ENCODE measurements around the gene EI24. TPM values are rescaled to one million over a fixed set of nuclear protein-coding genes. Genes with fewer than 3 reads are reported as not detected.

Gene EI24
- total and polyA plus RNA-seq, 2 of the 8 experiments (the other 6 are each of a cell fraction or from before 2014, with no cell fraction given), result 135 to 264 TPM

DNA sequence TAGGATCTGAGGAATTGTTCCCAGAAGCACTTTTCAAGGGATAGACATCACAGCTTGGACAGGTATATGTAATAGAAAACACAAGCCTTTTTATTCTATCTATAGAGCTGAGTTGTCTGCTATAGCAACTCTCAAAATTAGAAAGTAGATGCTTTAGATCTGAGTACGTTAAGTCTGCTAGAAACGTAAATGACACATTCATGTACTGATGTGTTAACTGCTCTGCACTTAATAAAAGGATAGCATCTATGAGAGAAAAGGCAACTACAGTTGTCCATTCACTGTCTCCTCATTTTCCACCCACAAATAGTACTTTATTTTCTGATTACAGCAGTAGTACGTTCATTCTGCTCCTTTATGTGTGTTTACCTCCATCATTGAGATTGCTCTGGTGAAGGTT is 17.3 kb downstream of the EI24 start:
- H3K4me3 ChIP-seq (ENCODE audit: extremely low read depth in 1 of 4, insufficient read depth in 2 of 4, low read depth in 3 of 4, low read length in 4 of 4), result no peak overlapping the region
- no peak for DNase-seq (ENCODE audit: low read depth in 1 of 2, low spot score in 2 of 2)
- H3K4ac ChIP-seq (replicated peaks; ENCODE audit: insufficient read length, low read depth, low read length), result no peak overlapping the region
- H4K5ac ChIP-seq (ENCODE audit: insufficient read length, low read depth, low read length), result no peak overlapping the region
- no peaks in the 10 kb centered on the region for H4K20me1 ChIP-seq (replicated peaks in 1 of 2; ENCODE audit: control insufficient read depth in 1 of 2, insufficient read depth in 2 of 2, low read length in 2 of 2)
- H3K79me2 ChIP-seq (ENCODE audit: control insufficient read depth in 1 of 2, insufficient read depth in 2 of 2, low read length in 2 of 2), result no peaks in the 10 kb centered on the region
- no peak overlapping the region for H3K9ac ChIP-seq (replicated peaks in 1 of 4; ENCODE audit: extremely low read depth in 1 of 4, low read depth in 3 of 4, low read length in 3 of 4)
- no peak for FAIRE-seq
- peaks cover 0 to under 1% (median 0%) of the 10 kb centered on the region in 4 experiments; a peak in 1 of 7 replicates for H3K4me1 ChIP-seq (replicated peaks in 1 of 4; ENCODE audit: control insufficient read depth in 3 of 4, insufficient read depth in 4 of 4, low read length in 3 of 4)
- H2BK5ac ChIP-seq (ENCODE audit: low read depth, low read length), result no peak overlapping the region
- H3K4me2 ChIP-seq (ENCODE audit: insufficient read depth in 1 of 2, low read depth in 2 of 2, low read length in 2 of 2), result no peak overlapping the region
- H3K14ac ChIP-seq (ENCODE audit: insufficient read length), result no peak overlapping the region
- no peak overlapping the region for H4K8ac ChIP-seq (ENCODE audit: extremely low read depth, insufficient read depth, low read length)
- no peak overlapping the region for H2BK20ac ChIP-seq (ENCODE audit: low read length)
- CTCF ChIA-PET (ENCODE audit: partially characterized antibody), result interaction anchor here (0.6 to 1.2 kb wide), 3 partner anchors 10 to 225 kb away, joined by 3 read pairs; no protein-coding TSS in a partner anchor
- H3K36me3 ChIP-seq (ENCODE audit: control insufficient read depth in 2 of 4, insufficient read depth in 4 of 4, low read length in 3 of 4), result peaks cover 9 to 27% (median 17%) of the 10 kb centered on the region in 4 experiments
- no peak overlapping the region for H2BK15ac ChIP-seq (ENCODE audit: low read length)
- 90% methylated on average over 3 of the region's 3 CpGs; no CpG with 5 or more reads in 1 of the 2 experiments for WGBS, 2 experiments (ENCODE audit: extremely low coverage in 1 of 2, insufficient coverage in 1 of 2, insufficient read length in 1 of 2, insufficient replicate concordance in 2 of 2, low coverage in 1 of 2, low lambda C conversion rate in 2 of 2, missing lambda C conversion rate in 1 of 2)
- H3K27ac ChIP-seq (ENCODE audit: low read depth, low read length), result no peak overlapping the region
- no peak overlapping the region for H2BK12ac ChIP-seq (ENCODE audit: low read depth, low read length)
- H2AFZ ChIP-seq (ENCODE audit: low read length), result no peak overlapping the region
- no peaks in the 10 kb centered on the region for H3K79me1 ChIP-seq (ENCODE audit: low read depth, low read length)
- no peak overlapping the region for H2AK5ac ChIP-seq (ENCODE audit: low read depth, low read length)
- H3K9me3 ChIP-seq (ENCODE audit: insufficient read depth in 2 of 2, low read depth in 1 of 2, low read length in 1 of 2), result no peaks in the 10 kb centered on the region
- H3K56ac ChIP-seq (replicated peaks; ENCODE audit: insufficient read length, low read depth, low read length), result no peak overlapping the region
- no peak overlapping the region for H3K23ac ChIP-seq (ENCODE audit: insufficient read length)
- H3K18ac ChIP-seq (ENCODE audit: extremely low read depth, low read length), result no peak overlapping the region
- H3K23me2 ChIP-seq (ENCODE audit: low read depth, low read length), result no peaks in the 10 kb centered on the region; the same call in 1 of the 2 replicates
- no peak overlapping the region for H2BK120ac ChIP-seq (replicated peaks; ENCODE audit: low read depth, low read length)
- POLR2A ChIA-PET (ENCODE audit: partially characterized antibody), result interaction anchor here (0.6 kb wide), 1 partner anchor 91 kb away, joined by 3 read pairs; the partner anchor contains the start of gene FEZ1
- no peaks in the 10 kb centered on the region for H3K27me3 ChIP-seq (replicated peaks in 1 of 4; ENCODE audit: control insufficient read depth in 3 of 4, extremely low read depth in 1 of 4, insufficient read depth in 3 of 4, low read length in 3 of 4)
- H4K91ac ChIP-seq (replicated peaks; ENCODE audit: insufficient read length, low read length), result no peak overlapping the region
- TF ChIP-seq FOSL1 (IDR thresholded peaks at IDR 0.05; ENCODE audit: insufficient read depth, low read depth, low read length) (no peak), KDM5A (IDR thresholded peaks at IDR 0.05; ENCODE audit: low read length) (no peak), CHD1 (IDR thresholded peaks at IDR 0.05; ENCODE audit: low read depth, low read length) (no peak), SP4 (IDR thresholded peaks at IDR 0.05; ENCODE audit: low read length) (no peak), CREB1 (IDR thresholded peaks at IDR 0.05) (no peak), SIN3A (conservative IDR thresholded peaks at IDR 0.05 in 1 of 2, IDR thresholded peaks at IDR 0.05 in 1 of 2; ENCODE audit: low read depth in 1 of 2, low read length in 2 of 2) (no peak), RAD21 (IDR thresholded peaks at IDR 0.05 in 1 of 2, conservative IDR thresholded peaks at IDR 0.05 in 1 of 2; ENCODE audit: low read depth in 2 of 2, low read length in 2 of 2) (no peak), NRF1 (IDR thresholded peaks at IDR 0.05; ENCODE audit: low read depth, low read length) (no peak), CTBP2 (IDR thresholded peaks at IDR 0.05; ENCODE audit: borderline replicate concordance, insufficient read depth, insufficient read length, low read length) (no peak), SP2 (IDR thresholded peaks at IDR 0.05; ENCODE audit: low read length) (no peak), RNF2 (IDR thresholded peaks at IDR 0.05; ENCODE audit: borderline replicate concordance, low read depth, low read length, missing control alignments, poor library complexity, severe bottlenecking) (no peak)
- TF ChIP-seq, protein P1, sequence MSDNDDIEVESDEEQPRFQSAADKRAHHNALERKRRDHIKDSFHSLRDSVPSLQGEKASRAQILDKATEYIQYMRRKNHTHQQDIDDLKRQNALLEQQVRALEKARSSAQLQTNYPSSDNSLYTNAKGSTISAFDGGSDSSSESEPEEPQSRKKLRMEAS (IDR thresholded peaks at IDR 0.05), result no peak
- TF ChIP-seq, protein P2, sequence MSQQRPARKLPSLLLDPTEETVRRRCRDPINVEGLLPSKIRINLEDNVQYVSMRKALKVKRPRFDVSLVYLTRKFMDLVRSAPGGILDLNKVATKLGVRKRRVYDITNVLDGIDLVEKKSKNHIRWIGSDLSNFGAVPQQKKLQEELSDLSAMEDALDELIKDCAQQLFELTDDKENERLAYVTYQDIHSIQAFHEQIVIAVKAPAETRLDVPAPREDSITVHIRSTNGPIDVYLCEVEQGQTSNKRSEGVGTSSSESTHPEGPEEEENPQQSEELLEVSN (IDR thresholded peaks at IDR 0.05), result no peak

All from H1 (cell line).